ENCODE results near the gene VPS41.

DNA sequence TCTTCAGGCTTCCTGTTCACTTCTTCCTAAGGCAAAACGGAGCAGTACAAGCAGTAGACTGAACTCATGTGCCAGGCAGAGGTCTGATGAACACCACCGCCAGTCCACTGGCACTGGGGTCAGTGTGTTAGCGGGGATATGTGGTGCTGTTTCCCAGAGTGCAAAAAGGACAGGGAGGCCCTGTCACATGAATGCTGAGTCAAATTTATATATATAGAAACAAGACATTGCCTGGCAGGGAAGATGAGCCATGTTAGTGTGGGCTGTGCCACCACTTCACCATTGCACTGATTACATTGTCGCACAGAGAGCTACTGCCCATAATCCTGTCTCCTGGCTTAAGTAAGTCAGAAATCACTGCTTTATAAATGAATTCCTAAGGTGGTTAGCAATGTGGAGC is 155.6 kb downstream of the VPS41 start:
- TF ChIP-seq POLR2A (IDR thresholded peaks at IDR 0.05; ENCODE audit: low read depth, low read length) (no peak), POLR2AphosphoS5 (IDR thresholded peaks at IDR 0.05; ENCODE audit: low read depth, low read length) (no peak), TAF1 (IDR thresholded peaks at IDR 0.05; ENCODE audit: borderline replicate concordance, low read depth, low read length) (no peak)

Measured in GM12892 (cell line).